HUES48 (cell line): ENCODE measurements around the gene L1CAM.

Source experiments
- H3K27ac ChIP-seq: one replicate; pipeline ENCODE4 v1.7.0; 2013; ENCODE audit warnings: low read depth, low read length, inconsistent platforms
- H3K27me3 ChIP-seq: 2 replicates; pipeline ENCODE4 v1.6.1; 2013; ENCODE audit warnings: mild to moderate bottlenecking, low read length; ENCODE audit not compliant: control insufficient read depth, insufficient read depth
- H3K36me3 ChIP-seq: 2 replicates; pipeline ENCODE4 v1.6.1; 2013; ENCODE audit warnings: low read length; ENCODE audit not compliant: control insufficient read depth, insufficient read depth
- H3K4me1 ChIP-seq: 2 replicates; pipeline ENCODE4 v1.6.1; 2013; ENCODE audit warnings: mild to moderate bottlenecking, low read length; ENCODE audit not compliant: control insufficient read depth, insufficient read depth
- H3K4me3 ChIP-seq: 2 replicates; pipeline ENCODE4 v1.5.1; 2013; ENCODE audit warnings: mild to moderate bottlenecking, low read depth, low read length
- H3K9ac ChIP-seq: 2 replicates; pipeline ENCODE4 v1.6.1; 2013; ENCODE audit warnings: mild to moderate bottlenecking, low read depth, low read length, moderate library complexity
- H3K9me3 ChIP-seq: 2 replicates; pipeline ENCODE4 v1.6.1; 2013; ENCODE audit warnings: low read length; ENCODE audit not compliant: control insufficient read depth, insufficient read depth

The L1CAM gene

DNA sequence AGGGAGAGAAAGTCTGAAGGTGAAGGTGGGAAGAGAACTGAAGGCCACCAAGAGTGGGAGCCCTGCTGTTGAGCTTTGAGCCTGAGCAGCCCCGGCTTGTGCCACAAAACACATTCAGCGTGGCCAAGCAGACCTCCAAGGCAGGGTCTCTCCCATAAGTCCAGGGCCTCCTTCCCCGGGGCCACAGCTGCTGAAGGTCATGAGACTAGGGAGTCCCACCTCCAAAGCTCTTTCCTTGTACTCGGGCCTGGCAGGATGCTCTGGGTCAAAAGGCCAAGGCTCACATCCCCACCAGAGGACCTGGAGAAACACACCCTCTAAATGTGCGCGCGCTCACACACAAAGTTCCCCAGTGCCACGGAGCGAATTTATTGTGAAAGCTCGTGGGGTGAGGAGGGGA, 43.6 kb upstream of the L1CAM start:
- Histone ChIP-seq H3K27me3 (no peaks in the 10 kb centered on the region), H3K27ac (no peak overlapping the region), H3K36me3 (peaks cover 25% of the 10 kb centered on the region), H3K4me1 (peaks cover 12% of the 10 kb centered on the region), H3K4me3 (no peak overlapping the region), H3K9me3 (peaks cover 31% of the 10 kb centered on the region), H3K9ac (no peak overlapping the region)

- Histone ChIP-seq H3K4me3 (no peak overlapping the region), H3K27me3 (no peaks in the 10 kb centered on the region), H3K9me3 (peaks cover 27% of the 10 kb centered on the region), H3K27ac (no peak overlapping the region), H3K9ac (no peak overlapping the region), H3K36me3 (peaks cover 25% of the 10 kb centered on the region), H3K4me1 (peaks cover 12% of the 10 kb centered on the region)
Measured at GRCh38 chrX:153928846-153929245, 42.9 kb upstream of the L1CAM start.

DNA sequence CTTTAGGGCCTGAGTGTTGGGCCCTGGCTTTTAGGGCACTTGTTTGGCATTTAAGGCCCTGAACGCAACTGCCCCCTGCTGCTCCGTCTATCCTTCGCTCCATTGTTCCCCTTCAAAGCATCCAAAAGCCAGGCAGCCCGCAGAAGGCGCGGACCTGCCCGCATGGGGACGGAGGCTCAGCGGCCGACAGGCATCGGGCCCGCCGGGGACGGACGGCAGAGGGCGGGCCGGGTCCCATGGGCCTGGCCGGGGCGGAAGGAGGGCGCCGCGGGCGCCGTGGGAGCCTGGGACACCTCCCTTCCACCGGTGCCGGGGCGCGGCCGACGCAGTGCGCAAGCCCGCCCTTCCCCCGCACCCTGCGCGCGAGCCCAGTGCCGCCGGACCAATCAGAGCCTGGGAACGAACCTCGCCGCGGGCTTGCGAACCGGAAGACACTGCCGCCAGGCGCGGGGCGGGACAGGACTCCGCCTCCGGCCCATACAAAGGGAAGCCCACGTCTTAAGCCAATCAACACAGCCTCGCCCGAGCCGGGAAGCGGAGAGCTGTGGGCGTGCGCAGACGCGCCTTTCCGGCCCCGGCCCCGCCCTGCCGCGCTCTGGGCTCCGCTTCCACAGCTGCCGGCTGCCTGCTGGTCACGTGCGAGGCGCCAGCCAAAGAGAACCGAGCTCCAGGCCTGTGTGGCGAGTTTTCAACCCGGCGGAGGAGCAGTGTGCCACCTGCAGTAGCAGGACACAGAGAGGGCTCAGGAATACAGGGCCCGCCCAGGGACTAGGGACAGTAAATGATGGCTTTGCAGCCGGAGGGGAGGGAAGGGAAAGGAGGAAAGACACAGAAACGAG, 42.2 kb upstream of the L1CAM start:
- H3K4me3 ChIP-seq: peak overlapping the region; percentile 73
- H3K27me3 ChIP-seq: no peaks in the 10 kb centered on the region
- peak overlapping the region; percentile 95 for H3K27ac ChIP-seq
- peaks cover 27% of the 10 kb centered on the region for H3K9me3 ChIP-seq
- H3K9ac ChIP-seq: peak overlapping the region; percentile 78
- H3K36me3 ChIP-seq: peaks cover 25% of the 10 kb centered on the region
- peaks cover 12% of the 10 kb centered on the region for H3K4me1 ChIP-seq

- peaks cover 12% of the 10 kb centered on the region for H3K4me1 ChIP-seq
- peak overlapping the region; percentile 95 for H3K27ac ChIP-seq
- peak overlapping the region; percentile 78 for H3K9ac ChIP-seq
- H3K4me3 ChIP-seq: peak overlapping the region; percentile 73
- no peaks in the 10 kb centered on the region for H3K27me3 ChIP-seq
- H3K36me3 ChIP-seq: peaks cover 23% of the 10 kb centered on the region
- peaks cover 27% of the 10 kb centered on the region for H3K9me3 ChIP-seq
Measured at GRCh38 chrX:153927672-153927921, 41.6 kb upstream of the L1CAM start.

DNA sequence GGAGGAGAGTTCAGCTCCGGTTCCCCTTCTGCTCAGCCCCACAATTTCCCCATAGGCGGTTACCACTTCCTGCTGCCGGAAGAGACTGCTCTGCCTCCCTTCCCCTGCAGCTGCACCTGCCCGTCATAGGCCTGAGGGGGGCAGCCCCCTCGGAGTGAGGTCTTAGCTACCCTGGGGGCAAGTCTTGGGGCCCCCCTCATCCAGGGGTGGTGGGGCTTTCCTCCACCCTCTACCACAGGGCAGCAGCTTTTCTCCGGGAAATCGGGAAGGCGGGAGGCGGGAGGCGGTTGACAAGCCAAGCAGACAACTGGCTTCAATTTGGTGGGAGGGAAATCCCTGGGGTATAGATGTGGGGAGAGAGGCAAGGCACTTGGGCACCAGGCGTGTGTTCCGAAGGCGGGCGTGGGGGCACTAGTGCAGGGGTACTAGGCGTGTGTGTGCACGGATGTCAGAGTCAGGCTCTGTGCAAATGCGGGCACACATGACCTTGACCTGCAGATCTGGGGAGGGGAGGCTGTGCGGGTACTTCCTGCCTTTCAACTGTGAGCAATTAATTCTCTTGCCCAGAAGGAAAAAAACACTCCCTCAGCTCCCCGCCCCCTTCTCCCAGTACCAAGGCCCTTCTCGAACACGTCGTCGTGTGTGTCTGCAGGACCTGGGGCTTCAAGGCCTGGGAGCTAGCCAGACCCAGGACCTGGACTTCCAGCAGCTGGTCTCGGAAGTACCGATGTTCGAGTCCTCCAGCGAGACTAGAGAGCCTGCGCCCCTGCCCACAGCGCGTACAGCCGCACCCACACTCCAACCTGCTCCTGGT, 41.1 kb upstream of the L1CAM start:
- H3K27ac ChIP-seq: peak overlapping the region; percentile 95
- H3K36me3 ChIP-seq: peaks cover 18% of the 10 kb centered on the region
- no peaks in the 10 kb centered on the region for H3K27me3 ChIP-seq
- peaks cover 24% of the 10 kb centered on the region for H3K9me3 ChIP-seq
- H3K4me3 ChIP-seq: peak overlapping the region; percentile 73
- H3K4me1 ChIP-seq: peaks cover 12% of the 10 kb centered on the region
- H3K9ac ChIP-seq: peak overlapping the region; percentile 78; the same call in 1 of the 2 replicates

DNA sequence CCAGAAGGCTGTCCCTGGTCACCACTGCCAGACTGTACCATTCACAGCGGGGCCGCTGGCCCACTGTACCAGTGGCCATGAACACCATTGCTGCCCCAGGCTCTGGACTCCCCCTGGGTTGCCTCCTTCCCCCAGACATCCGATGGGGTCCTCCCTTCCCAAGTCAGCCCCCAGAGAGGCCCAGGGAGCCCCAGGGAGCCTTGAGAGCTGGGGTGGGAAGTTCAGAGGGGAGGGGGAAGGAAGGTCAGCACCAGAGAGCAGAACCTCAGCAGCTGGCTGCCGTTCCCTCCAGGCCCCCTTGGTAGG, 40.5 kb upstream of the L1CAM start:
- H3K27me3 ChIP-seq: no peaks in the 10 kb centered on the region
- H3K4me3 ChIP-seq: peak overlapping the region; percentile 73; the same call in 1 of the 2 replicates
- no peak overlapping the region for H3K9ac ChIP-seq
- H3K4me1 ChIP-seq: peaks cover 12% of the 10 kb centered on the region
- H3K9me3 ChIP-seq: peaks cover 22% of the 10 kb centered on the region
- peak overlapping the region; percentile 95 for H3K27ac ChIP-seq
- H3K36me3 ChIP-seq: peaks cover 13% of the 10 kb centered on the region; the same call in 1 of the 2 replicates

DNA sequence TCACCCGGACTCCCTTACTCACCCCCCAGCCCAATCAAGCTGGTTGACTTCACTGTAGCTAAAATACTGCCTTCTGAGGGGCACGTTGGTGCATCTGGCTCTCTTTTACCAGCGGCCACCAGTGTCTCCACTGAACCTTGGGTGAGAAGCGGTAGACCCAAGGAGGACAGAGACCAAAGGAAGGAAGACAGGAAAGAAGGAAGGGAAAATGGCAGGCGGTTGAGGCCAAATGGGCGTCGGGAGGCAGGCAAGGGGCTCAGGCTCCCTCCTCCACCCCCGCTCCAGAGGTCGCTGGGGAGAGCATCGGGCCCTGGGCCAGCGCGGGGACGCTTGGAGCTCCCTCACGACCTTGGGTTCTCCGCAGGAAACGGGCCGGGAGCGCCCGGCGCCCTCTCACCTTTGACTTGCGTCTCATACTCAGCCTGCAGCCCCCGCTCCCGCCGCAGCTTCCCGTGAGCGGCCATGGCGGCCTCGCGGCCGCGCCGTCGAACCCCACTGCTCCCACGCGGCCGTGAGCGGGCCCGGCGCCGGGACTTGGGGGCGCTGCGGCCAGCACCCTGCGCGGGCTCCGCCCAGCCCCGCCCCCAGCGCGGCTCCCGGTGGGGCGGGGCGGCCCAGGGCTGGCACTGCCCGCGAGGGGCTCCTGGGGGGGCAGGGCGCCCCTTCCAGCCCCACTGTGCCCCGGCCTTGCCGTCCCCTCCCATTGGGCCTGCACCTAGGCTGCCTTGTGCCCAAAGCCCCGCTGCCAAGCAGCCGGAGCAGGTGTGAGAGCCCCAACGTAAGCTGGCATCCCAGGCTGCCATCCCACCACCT, 40.0 kb upstream of the L1CAM start, which contains the start of gene ARHGAP4:
ARHGAP4 (minus strand) TSS at position 526 of the 813 bp plus-strand sequence; CDS start at position 464, 62 bp downstream.
- peaks cover 7% of the 10 kb centered on the region; the same call in 1 of the 2 replicates for H3K36me3 ChIP-seq
- H3K9me3 ChIP-seq: peaks cover 19% of the 10 kb centered on the region
- peak within 1 kb of the TSS; percentile 95 for H3K27ac ChIP-seq
- H3K4me3 ChIP-seq: peak within 1 kb of the TSS; percentile 73
- H3K4me1 ChIP-seq: peaks cover 12% of the 10 kb centered on the region
- no peaks in the 10 kb centered on the region for H3K27me3 ChIP-seq
- peak within 1 kb of the TSS; percentile 70 for H3K9ac ChIP-seq

DNA sequence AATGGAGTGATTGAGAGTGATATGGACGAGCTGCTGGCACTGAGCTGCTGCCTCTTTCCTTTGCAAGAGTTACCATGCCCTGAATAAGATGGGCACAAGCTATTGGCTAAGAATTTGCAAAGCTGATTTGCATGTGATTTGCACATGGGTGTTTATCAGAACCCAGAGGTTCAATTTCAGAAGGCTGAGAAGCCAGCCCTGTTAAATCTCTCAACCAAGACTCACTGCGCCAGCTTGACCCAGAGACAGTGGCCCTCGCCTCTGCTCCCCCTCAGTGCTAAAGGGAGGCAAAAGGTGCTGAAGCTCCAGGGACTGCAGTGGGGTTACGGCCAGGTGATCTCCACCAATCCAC, 39.4 kb upstream of the L1CAM start:
- H3K27me3 ChIP-seq: no peaks in the 10 kb centered on the region
- peaks cover 21% of the 10 kb centered on the region for H3K9me3 ChIP-seq
- H3K36me3 ChIP-seq: 0 out of 2 replicates have a peak, but pooled peaks cover 3% of the 10 kb centered on the region
- peaks cover 12% of the 10 kb centered on the region for H3K4me1 ChIP-seq
- peak overlapping the region; percentile 45 for H3K27ac ChIP-seq
- no peak overlapping the region for H3K9ac ChIP-seq
- peak overlapping the region; percentile 73 for H3K4me3 ChIP-seq

DNA sequence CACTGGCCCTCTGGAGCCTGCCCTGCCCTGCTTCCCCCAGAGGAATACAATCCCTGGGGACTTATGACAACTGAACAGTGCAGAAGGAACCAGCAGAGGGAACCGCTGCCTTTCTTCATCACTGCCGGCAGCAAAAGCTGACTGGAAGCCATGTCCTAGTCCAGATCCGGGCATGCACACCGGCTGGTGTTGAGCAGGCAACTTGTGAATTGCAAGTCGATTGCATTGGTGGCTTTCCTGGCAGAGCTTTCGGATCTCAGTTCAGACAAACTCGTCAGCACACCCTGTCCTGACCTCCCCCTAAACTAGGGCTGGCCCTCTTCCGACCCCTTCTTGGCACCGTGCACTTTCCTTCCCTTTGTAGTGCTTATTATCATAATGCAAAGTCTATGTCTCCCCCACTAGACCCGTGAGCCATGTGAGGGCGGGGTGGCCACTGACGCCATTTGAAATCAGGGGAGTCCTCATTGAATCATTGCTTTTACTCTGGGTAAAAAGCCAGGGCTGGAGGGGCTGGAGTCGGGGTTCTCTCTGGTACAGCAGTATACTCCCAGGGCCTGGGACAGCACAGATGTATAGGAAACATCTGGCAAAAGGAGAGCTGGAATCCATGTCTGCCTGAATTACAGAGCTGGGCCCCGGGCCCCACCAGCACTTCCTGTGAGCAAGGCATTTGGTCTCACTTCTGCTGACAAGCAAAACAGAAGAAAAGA, 38.3 kb upstream of the L1CAM start:
- H3K9me3 ChIP-seq: peaks cover 14% of the 10 kb centered on the region
- no peak overlapping the region for H3K4me3 ChIP-seq
- H3K9ac ChIP-seq: no peak overlapping the region
- peaks cover 12% of the 10 kb centered on the region for H3K4me1 ChIP-seq
- no peaks in the 10 kb centered on the region for H3K36me3 ChIP-seq
- H3K27me3 ChIP-seq: no peaks in the 10 kb centered on the region
- H3K27ac ChIP-seq: no peak overlapping the region
